ENCODE measurements around the gene GNA12. TPM values are rescaled to one million over a fixed set of nuclear protein-coding genes. Genes with fewer than 3 reads are reported as not detected.

The GNA12 gene
- total and polyA plus RNA-seq, 9 of the 15 experiments (the other 6 are each of a cell fraction or from before 2014, with no cell fraction given) = 0.65 to 32.7 (median 9.6) TPM

DNA sequence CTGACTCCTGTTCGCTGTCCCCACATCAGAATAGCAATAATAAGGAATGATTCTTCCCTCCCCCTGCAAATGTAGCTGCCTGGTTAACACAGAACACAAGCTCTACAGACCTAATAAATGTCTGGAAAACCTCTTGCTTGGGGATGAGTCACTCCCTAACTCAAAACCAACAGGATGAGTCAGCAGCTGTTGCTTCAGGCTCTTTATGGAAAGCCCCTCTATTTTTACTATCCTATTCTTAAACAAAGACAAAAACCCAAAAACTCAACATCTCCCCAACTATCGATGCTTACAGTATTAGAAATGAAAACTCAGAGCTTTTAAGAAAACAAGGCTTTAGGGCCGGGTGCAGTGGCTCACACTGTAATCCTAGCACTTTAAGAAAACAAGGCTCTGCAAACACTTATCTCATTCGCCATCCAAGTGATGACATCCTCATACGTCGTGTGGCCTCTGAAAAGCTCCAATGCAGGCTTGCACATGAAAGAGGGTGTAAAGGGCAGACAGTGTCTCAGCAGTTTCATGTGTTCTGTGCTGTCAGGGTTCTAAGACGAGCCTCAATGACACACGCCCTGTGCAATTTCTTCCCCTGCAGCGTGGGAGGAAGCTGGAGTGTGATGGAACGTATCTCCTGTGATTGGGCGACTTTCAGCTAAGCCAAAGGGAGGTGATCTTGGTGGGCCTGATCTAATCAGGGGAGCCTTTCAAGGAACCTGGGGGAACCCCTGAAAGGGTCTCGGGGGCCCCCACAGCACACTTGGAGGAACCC, 86.0 kb downstream of the GNA12 start (continued):
- TF ChIP-seq, protein P1, sequence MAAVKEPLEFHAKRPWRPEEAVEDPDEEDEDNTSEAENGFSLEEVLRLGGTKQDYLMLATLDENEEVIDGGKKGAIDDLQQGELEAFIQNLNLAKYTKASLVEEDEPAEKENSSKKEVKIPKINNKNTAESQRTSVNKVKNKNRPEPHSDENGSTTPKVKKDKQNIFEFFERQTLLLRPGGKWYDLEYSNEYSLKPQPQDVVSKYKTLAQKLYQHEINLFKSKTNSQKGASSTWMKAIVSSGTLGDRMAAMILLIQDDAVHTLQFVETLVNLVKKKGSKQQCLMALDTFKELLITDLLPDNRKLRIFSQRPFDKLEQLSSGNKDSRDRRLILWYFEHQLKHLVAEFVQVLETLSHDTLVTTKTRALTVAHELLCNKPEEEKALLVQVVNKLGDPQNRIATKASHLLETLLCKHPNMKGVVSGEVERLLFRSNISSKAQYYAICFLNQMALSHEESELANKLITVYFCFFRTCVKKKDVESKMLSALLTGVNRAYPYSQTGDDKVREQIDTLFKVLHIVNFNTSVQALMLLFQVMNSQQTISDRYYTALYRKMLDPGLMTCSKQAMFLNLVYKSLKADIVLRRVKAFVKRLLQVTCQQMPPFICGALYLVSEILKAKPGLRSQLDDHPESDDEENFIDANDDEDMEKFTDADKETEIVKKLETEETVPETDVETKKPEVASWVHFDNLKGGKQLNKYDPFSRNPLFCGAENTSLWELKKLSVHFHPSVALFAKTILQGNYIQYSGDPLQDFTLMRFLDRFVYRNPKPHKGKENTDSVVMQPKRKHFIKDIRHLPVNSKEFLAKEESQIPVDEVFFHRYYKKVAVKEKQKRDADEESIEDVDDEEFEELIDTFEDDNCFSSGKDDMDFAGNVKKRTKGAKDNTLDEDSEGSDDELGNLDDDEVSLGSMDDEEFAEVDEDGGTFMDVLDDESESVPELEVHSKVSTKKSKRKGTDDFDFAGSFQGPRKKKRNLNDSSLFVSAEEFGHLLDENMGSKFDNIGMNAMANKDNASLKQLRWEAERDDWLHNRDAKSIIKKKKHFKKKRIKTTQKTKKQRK (IDR thresholded peaks at IDR 0.05; ENCODE audit: borderline replicate concordance, low read depth, low read length) = no peak
- TF ChIP-seq NFIC (IDR thresholded peaks at IDR 0.05) (0 out of 2 replicates have a peak, but pooled peaks have one; percentile 4), MAFK (IDR thresholded peaks at IDR 0.05; ENCODE audit: low read length) (peak; percentile 84), SIN3B (IDR thresholded peaks at IDR 0.05; ENCODE audit: low read depth) (no peak), POLR2H (tag; IDR thresholded peaks at IDR 0.05; ENCODE audit: low read depth) (no peak), KDM5B (IDR thresholded peaks at IDR 0.05; ENCODE audit: insufficient replicate concordance, low read depth, low read length) (no peak), ZNF644 (tag; IDR thresholded peaks at IDR 0.05; ENCODE audit: low read depth) (no peak), ZSCAN29 (IDR thresholded peaks at IDR 0.05) (no peak), MTA3 (IDR thresholded peaks at IDR 0.05; ENCODE audit: borderline replicate concordance) (peak; percentile 93), FOSL1 (tag; conservative IDR thresholded peaks at IDR 0.05) (peak; percentile 100), PHF8 (IDR thresholded peaks at IDR 0.05; ENCODE audit: borderline replicate concordance, low read length) (no peak)
- TF ChIP-seq, protein P2, sequence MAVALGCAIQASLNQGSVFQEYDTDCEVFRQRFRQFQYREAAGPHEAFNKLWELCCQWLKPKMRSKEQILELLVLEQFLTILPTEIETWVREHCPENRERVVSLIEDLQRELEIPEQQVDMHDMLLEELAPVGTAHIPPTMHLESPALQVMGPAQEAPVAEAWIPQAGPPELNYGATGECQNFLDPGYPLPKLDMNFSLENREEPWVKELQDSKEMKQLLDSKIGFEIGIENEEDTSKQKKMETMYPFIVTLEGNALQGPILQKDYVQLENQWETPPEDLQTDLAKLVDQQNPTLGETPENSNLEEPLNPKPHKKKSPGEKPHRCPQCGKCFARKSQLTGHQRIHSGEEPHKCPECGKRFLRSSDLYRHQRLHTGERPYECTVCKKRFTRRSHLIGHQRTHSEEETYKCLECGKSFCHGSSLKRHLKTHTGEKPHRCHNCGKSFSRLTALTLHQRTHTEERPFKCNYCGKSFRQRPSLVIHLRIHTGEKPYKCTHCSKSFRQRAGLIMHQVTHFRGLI (CRISPR knock-in tag; IDR thresholded peaks at IDR 0.05) = no peak
- TF ChIP-seq, protein P3, sequence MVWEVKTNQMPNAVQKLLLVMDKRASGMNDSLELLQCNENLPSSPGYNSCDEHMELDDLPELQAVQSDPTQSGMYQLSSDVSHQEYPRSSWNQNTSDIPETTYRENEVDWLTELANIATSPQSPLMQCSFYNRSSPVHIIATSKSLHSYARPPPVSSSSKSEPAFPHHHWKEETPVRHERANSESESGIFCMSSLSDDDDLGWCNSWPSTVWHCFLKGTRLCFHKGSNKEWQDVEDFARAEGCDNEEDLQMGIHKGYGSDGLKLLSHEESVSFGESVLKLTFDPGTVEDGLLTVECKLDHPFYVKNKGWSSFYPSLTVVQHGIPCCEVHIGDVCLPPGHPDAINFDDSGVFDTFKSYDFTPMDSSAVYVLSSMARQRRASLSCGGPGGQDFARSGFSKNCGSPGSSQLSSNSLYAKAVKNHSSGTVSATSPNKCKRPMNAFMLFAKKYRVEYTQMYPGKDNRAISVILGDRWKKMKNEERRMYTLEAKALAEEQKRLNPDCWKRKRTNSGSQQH (CRISPR knock-in tag; IDR thresholded peaks at IDR 0.05) = peak; percentile 5; the same call in 1 of the 2 replicates
- TF ChIP-seq, protein P4, sequence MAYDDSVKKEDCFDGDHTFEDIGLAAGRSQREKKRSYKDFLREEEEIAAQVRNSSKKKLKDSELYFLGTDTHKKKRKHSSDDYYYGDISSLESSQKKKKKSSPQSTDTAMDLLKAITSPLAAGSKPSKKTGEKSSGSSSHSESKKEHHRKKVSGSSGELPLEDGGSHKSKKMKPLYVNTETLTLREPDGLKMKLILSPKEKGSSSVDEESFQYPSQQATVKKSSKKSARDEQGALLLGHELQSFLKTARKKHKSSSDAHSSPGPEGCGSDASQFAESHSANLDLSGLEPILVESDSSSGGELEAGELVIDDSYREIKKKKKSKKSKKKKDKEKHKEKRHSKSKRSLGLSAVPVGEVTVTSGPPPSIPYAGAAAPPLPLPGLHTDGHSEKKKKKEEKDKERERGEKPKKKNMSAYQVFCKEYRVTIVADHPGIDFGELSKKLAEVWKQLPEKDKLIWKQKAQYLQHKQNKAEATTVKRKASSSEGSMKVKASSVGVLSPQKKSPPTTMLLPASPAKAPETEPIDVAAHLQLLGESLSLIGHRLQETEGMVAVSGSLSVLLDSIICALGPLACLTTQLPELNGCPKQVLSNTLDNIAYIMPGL (CRISPR knock-in tag; IDR thresholded peaks at IDR 0.05) = no peak
- TF ChIP-seq, protein P5, sequence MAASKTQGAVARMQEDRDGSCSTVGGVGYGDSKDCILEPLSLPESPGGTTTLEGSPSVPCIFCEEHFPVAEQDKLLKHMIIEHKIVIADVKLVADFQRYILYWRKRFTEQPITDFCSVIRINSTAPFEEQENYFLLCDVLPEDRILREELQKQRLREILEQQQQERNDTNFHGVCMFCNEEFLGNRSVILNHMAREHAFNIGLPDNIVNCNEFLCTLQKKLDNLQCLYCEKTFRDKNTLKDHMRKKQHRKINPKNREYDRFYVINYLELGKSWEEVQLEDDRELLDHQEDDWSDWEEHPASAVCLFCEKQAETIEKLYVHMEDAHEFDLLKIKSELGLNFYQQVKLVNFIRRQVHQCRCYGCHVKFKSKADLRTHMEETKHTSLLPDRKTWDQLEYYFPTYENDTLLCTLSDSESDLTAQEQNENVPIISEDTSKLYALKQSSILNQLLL (CRISPR knock-in tag; IDR thresholded peaks at IDR 0.05; ENCODE audit: borderline replicate concordance) = no peak
- TF ChIP-seq, protein P6, sequence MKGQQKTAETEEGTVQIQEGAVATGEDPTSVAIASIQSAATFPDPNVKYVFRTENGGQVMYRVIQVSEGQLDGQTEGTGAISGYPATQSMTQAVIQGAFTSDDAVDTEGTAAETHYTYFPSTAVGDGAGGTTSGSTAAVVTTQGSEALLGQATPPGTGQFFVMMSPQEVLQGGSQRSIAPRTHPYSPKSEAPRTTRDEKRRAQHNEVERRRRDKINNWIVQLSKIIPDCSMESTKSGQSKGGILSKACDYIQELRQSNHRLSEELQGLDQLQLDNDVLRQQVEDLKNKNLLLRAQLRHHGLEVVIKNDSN (CRISPR knock-in tag; IDR thresholded peaks at IDR 0.05) = peak; percentile 43; the same call in 1 of the 2 replicates

Measured in K562 (cell line).